Stimulated activated CD8-positive, alpha-beta memory T cell treated with anti-CD3 and anti-CD28 coated beads, Interleukin-15, amount 100 ng/mL, for 24 hours (primary cell): ENCODE data around the gene ZNF280D.
"Not testable (repeated sequence)": the region's sequence is repeated elsewhere in the genome, so short reads cannot be mapped to it uniquely, and the experiment has no call there.

ENCODE experiments used
- DNase-seq: peaks from one replicate; pipeline ENCODE4 v3.0.0-alpha.2; 2020; ENCODE audit warnings: low read depth

ZNF280D gene, protein sequence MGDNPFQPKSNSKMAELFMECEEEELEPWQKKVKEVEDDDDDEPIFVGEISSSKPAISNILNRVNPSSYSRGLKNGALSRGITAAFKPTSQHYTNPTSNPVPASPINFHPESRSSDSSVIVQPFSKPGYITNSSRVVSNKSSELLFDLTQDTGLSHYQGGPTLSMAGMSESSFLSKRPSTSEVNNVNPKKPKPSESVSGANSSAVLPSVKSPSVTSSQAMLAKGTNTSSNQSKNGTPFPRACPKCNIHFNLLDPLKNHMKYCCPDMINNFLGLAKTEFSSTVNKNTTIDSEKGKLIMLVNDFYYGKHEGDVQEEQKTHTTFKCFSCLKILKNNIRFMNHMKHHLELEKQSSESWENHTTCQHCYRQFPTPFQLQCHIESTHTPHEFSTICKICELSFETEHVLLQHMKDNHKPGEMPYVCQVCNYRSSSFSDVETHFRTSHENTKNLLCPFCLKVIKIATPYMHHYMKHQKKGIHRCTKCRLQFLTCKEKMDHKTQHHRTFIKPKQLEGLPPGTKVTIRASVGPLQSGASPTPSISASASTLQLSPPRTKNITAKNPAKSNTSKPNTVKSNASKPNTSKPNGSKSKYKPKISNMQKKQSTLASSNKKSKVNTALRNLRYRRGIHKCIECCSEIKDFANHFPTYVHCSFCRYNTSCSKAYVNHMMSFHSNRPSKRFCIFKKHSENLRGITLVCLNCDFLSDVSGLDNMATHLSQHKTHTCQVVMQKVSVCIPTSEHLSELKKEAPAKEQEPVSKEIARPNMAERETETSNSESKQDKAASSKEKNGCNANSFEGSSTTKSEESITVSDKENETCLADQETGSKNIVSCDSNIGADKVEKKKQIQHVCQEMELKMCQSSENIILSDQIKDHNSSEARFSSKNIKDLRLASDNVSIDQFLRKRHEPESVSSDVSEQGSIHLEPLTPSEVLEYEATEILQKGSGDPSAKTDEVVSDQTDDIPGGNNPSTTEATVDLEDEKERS

DNA sequence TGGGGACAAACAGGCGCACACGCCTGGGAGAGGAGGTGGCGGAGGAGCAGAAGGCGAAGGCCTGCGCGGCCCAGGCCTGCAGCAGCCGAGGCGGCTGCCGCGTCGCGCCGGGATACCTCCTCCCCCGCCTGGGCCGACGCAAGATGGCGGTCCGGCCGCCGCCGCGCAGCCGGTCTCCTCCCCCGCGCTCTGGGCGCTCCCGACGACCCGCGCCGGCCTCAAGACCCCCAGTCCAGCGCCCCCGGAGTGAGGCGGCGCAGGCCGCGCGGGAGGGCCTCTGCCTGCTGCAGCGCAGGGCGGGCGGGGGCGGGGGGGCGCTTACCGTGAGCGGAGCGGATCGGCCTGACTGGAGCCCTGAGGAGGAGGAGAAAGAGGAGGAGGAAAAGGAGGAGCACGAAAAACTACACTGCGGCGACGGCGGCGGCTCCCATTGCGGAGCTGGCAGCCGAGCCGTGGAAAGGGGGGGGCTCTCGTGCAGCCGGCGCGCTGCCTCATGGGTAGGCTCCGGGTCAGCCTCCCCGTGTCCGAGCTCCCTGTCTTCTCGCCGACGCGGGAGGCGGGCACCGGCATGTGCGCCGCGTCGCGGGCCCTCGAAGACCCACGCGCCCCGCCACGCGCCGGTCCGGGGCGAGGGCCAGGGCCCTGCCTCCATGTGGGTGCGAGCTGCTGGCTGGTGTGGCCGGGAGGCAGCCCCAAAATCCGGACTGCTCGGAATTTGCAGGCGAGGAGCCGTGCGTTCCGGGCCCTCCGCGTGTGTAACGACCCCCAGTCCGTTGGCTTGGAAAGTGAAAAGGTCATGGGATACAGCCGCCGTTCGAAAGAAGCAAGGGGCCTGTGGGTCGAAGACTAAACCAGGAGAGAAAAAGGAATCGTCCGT lies at the start of gene ZNF280D:
Gene ZNF280D (minus strand): TSS at position 374 of the 877 bp plus-strand sequence. CDS start 26,400 bp downstream, outside the sequence.
- DNase-seq, result peak; percentile 50

DNA sequence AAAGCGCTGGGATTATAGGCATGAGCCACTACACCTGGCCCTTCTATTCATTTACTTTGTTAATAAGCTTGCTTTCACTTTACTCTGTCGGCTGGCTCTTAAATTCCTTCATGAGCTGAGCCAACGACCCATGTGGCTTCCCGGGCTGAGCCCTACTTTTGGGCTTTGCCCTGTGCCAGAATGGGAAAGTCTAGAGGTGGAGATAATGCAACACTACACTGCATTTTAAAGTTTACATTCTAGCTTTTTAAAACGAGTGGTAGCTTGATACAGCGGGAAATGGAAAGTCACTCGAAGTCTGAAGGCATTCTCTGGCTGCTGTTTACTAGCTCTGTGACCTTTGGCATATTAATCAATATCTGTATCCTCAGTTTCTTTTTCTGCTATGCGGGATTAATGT lies 49.0 kb upstream of the ZNF280D start:
- no peak for DNase-seq

DNA sequence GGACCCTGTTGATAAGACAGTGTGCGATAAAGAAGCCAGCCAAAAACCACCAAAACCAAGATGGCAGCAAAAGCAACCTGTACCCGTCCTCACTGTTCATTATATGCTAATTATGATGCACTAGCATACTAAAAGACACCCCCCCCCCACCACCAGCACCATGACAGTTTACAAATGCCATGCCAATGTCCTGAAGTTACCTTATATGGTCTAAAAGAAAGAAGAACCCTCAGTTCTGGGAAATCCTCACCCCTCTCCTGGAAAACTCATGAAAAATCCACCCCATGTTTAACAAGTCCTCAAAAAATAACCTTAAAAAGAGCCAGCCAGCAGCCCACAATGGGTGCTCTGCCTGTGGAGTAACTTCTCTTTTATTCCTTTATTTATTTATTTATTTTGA lies 48.4 kb upstream of the ZNF280D start:
- DNase-seq, result no peak

DNA sequence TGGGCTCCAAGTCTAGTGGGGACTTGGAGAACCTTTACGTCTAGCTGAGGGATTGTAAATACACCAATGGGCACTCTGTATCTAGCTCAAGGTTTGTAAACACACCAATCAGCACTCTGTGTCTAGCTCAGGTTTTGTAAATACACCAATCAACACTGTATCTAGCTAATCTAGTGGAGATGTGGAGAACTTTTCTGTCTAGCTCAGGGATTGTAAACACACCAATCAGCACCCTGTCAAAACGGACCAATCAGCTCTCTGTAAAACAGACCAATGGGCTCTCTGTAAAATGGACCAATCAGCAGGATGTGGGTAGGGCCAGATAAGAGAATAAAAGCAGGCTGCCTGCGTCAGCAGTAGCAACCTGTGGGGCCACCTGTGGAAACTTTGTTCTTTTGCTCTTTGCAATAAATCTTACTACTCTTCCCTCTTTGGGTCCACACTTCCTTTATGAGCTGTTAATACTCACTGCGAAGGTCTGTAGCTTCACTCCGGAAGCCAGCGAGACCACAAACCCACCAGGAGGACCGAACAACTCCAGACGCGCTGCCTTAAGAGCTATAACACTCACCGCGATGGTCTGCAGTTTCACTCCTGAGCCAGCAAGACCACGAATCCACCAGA lies 46.9 kb upstream of the ZNF280D start:
- DNase-seq, result not testable (repeated sequence)

DNA sequence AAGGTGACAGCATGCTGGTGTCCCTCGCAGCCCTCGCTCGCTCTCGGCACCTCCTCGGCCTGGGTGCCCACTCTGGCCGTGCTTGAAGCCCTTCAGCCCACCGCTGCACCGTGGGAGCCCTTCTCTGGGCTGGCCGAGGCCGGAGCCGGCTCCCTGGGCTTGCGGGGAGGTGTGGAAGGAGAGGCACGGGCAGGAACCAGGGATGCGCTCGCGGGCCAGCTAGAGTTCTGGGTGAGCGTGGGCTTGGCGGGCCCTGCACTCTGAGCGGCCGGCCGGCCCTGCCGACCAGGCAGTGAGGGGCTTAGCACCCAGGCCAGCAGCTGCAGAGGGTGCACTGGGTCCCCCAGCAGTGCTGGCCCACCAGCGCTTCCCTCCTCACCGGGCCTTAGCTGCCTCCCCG lies 46.1 kb upstream of the ZNF280D start:
- DNase-seq, result not testable (repeated sequence)

DNA sequence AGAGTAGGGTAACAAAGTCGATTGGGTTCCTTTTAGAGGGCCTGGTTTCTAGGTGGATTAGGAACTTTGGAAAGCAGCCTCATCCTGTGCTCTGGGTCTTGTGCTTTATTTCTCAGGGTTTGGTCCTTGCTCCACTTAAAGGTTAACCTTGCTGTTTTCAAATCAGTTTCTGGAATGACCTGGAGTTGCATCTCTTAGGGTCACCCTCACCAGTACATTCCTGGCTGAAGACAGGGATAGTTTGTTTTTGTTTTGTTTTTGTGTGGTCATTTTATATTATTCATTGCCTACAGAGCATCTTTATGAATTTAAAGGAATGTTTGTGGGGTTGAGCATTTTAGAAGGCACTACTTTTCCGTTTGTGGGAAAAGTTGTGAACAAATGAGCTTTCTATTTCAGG lies 45.5 kb upstream of the ZNF280D start:
- no peak for DNase-seq

DNA sequence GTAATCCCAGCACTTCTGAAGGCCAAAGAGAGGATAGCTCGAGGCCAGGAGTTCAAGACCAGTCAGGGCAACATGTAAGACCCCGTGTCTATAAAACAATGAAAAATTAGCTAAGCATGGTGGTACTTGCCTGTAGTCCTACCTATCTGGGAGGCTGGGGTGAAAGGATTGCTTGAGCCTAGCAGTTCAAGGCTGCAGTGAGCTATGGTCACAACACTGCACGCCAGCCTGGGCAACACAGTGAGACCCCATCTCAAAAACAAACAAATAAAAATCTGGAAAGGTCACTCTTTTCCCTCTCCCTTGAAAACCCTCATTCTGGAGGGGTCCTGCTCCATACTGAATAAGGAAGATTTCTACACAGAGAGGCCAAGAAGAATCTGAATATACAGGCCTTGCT lies 43.5 kb upstream of the ZNF280D start:
- no peak for DNase-seq

DNA sequence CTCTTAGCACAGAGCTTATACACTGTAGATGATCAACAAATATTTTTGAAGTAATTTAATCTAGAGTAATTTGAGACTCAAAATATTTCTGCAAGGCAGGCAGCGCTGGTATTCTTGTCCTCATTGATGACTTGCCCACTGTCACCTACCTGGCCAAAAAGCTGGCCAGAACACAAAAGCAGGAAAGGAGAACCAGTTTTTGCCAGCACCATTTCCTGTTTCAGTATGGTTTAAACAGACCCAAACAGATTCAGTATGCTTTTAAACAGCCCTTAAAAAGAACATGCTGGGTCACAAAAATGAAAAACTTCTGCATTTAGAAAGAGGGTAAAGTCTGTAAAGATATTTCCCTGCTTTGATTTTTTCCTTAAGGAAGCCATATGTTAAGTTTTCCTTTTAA lies 42.3 kb upstream of the ZNF280D start:
- DNase-seq, result no peak

DNA sequence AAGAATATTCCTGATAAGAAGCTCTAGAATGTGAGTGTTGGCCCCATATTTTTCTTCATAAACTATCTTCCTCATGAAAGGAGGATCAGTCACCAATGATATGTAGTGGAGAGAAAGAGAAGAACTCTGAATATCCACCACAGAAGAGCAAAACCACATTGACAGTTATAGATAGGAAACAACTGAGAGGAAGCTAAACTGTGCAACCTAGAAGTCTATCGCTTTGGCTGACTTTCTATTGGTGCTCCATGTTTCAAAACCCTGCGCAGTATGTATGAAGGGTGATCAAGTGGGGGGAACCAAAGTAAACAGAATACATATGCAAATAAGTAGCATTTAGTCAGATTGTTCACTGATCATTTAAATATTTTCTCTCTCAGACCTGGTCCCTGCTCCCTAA lies 41.0 kb upstream of the ZNF280D start:
- no peak for DNase-seq

DNA sequence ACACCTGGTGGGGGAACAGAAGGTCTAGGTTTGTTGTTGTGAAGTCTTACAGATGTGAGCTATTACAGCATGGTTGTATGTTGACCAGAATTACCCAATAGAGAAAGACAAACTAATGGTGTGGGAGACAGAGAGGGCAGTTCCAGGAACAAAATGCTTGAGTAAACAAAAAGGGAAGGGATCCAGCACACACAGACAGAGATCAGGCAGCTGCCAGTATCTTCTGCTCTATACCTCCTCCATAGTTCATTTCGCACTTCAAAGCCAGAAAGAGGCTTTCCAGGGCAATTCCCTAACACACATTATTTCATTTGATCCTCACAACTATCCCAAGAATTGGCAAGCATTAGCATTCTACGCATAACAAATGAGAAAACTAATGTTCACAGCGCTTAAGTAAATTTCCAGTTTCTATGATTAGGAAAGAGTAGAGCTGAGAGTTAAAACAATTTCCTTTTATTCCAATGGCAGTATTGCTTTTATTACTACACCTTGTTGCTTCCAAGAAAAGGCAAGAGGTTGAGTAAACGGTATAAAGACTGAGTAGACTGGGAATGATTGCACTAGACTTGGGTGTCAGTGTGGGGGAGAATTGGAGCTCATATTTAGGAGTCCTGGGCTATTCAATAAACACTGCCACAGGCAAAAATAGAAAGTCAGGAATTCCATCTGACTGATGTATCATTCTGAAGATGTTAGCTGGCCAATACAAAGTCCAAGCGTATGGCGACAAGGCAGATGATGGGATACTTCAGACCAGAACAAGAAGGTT lies 39.7 kb upstream of the ZNF280D start:
- DNase-seq, result no peak

DNA sequence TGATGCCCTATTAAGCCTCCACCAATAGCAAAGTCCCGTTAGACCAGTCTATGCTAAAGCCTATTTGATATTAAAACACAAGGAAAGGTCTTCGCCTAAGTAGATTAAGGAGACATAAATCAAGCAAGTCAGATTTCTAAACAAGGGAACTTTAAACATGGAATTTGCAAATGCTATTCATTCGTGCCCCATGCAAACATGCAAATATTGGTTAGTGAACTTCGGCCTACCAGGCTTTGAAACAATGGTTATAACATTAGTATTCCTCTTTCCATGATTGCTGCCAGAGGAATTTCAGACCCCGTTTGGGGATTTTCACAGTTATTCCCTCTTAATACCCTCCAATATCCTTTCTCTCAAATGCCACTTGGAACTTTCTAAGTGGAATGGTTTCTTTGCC lies 36.9 kb upstream of the ZNF280D start:
- no peak for DNase-seq

DNA sequence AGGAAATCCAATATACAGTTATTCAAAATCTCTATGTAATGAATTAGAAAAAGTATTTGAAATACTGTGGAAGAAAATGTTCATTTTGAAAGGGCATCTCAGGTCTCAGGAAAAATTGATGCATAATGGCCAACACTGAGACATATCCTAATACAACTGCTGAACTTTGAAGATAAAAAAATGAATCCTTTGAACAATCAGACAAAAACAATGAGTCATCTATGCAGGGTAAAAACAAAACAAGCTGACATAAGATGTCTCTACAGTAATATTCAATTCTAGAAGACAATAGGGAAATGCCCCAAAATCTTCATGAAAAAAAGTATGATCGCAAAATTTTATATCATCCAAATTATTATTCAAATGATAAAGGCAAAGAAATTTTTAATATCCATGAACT lies 34.0 kb upstream of the ZNF280D start:
- DNase-seq, result no peak

DNA sequence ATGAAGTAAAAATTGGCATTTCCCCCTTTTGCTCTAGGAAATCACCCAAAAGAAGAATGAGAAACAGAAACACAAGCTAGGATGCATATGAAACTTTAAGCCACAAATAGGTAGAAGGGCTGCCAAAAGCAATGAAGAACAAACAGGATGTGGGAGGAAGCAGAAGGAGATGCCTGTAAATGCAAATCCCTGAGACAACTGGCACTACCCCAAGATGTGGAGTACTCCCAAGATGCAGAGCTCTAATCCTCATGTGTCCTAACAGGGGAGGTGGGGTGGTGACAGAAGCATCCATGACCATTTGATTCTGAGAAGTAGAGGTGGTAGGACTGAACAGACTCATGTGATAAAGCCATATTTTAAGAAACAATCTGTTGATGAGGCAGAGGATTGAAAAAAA lies 31.9 kb upstream of the ZNF280D start:
- no peak for DNase-seq

DNA sequence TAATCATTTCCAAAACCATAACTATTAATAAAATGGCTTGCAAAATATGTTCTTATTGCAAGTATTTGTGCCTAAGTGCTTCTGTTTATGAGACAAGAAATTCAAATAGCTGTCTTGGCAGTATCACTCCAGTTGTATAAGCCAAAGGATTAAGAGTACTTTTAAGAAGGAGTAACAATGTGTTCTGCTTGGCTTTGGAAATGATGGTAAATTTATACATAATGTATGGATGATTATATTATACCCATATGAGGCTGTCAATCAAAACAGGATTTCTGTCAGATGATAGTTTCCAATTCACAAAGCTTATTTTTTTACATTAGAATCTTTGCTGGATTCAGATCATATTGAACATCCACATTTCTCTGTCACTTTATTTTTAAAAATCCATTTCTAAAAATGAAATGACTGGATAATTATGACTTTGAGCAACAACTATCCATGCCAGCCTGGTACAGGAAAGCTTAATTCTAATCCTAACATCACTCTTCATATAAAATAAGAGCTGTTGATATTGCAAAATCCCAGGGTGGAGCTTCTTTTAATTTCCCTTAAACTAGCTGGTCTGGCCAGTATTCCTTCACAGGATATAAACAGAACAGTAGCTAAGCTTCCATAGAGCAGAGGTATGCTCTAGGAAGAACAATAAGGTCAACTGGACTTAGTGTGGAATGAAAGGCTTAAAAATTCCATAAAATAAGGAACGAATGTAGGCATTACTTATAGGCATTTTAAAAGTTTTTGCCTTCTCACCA lies 30.0 kb upstream of the ZNF280D start:
- DNase-seq, result no peak

DNA sequence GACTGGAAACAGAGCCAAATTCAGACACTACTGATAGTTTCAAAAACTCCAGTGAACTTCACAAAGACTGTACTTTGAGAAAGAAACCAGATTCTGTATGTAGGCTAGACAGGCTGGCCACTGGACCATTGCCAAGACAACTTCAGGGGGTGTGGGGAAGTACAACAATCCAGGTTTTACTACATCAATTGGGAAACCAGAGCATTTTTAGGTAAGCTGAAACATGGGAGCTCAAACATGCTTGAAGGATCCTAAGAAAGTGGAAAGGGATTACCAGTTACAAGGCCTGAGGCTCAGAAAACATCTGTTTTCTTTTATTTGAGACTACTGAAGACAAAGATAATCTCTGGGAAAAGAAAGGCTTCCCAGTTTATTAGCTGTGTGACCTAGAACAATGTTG lies 26.9 kb upstream of the ZNF280D start:
- no peak for DNase-seq

DNA sequence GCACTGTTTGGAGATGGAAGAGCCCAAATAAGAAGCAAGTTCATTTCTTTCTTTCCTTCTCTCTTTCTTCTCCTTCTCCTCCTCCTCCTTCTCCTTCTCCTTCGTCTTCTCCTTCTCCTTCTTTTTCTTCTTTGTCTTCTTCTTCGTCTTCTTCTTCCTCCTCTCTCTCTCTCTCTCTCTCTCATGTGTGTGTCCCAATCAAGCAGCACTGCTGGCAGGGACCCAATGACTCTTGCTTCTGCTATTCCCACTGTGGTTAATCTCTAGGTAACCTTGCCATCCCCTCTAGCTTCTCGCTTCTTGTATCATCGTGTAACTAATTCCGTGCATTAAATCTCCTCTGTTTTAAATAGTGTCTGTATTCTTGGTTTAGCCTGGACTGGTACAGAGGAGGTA lies 26.1 kb upstream of the ZNF280D start:
- DNase-seq, result no peak

DNA sequence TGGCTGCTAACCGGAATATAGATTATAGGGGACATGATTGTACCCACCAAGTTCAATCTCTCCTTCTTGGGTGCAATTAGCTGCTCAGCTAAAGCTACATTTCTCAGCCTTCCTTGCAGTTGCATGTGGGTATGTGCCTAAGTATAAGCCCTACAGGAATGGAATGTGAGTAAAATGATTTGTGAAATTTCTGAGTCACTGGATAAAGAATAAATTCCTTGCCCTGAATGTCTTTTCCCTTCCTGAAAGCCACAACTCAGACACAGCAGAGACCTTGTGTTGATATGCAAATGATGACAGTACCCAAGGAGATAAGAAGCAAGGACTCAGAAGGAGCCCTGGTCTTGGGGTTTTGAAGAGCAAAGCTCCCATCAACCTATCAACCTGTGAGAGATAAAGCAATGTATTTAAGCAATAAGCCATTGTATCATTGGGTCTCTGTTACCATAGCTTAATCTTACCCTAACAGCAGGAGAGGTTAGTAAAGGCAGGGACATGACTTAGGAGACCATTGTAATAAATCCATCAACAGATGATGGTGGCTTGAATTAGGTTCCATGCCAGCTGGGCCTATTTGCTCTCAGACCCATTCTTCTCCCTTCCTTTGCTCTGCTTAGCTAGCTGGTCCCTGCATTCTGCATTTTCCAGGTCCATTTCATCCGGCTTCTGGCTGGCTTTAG lies 25.6 kb upstream of the ZNF280D start:
- DNase-seq, result no peak

DNA sequence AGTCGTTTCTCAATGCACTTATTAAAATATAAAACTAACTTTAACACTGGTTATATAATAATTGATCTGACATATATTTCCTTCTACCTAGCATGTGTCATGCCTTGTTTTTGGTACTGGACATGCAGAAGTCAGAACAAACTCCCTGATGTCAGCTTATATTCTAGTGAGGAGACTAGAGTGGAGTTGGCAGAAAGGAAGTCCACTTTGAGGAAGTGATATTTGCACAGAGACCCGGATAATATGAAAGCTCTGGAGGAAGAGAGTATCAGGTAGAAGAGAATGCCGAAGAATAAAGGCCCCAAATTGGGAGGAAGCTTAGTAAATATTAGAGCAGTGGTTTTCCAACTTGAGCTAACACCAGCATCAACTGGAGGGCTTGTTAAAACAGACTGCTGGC lies 24.6 kb upstream of the ZNF280D start:
- DNase-seq, result no peak

DNA sequence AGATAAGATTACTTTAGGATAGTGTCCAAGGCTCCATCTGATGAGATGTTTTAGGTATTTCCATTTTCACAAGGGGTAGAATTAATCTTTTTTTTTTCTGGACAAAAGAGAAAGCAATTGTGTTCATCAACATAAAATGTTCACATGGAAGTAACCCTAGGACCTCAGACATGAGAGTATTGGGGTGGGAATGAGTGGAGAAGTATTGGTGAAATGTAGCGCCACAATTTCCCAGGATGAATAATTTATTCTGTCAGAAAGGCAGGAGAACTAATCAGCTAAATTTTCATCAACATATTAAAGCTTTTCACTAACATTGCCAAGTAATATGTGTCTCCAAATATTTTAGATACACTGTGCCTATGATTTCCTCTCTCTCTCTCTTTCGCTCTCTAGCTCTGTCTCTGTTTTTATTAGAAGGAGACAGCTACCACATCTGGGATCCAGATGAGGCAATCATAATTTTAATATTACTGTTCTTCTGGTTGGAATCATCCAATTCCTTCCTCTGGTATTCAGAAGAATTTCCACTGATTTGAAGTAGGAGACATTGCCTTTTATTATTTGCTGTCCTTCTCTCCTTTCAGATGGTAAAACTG lies 21.6 kb upstream of the ZNF280D start:
- DNase-seq, result no peak
